Pancreas (tissue), 10 donors: ENCODE measurements around the gene FHDC1. TPM values are rescaled to one million over a fixed set of nuclear protein-coding genes. Genes with fewer than 3 reads are reported as not detected.

ENCODE experiments used
- ATAC-seq, 4 donors: fragments of 200-7000 bp; cut with Tn5 transposase; one replicate each; pipeline versions ENCODE4 v1.8.0 to v1.9.1; 2020; ENCODE audit warnings: mild to moderate bottlenecking in 4 of 4, moderate library complexity in 4 of 4
- DNase-seq, 6 donors: peaks; one replicate each; pipeline ENCODE4 v3.0.0-alpha.2; 2020
- FAIRE-seq: peaks from 2 replicates; lab custom pipeline; 2012; peaks lifted over from hg19 to GRCh38; lab: Jason Lieb, UNC
- H3K27ac ChIP-seq, 4 donors: fragments of 200-600 bp; sonication (generic); 1 replicate in 3 of 4; 2 replicates in 1 of 4; pipeline versions ENCODE4 v1.5.0 to v1.8.0; 2020
- H3K27me3 ChIP-seq, 4 donors: fragments of 200-600 bp; one replicate each; pipeline ENCODE4 v1.8.0; 2021
- H3K36me3 ChIP-seq, 3 donors: fragments of 200-600 bp; sonication (generic) in 1 of 3; one replicate each; pipeline versions ENCODE4 v1.5.0 to v1.8.0; 2020 to 2021
- H3K4me1 ChIP-seq, 3 donors: fragments of 200-600 bp; one replicate each; pipeline ENCODE4 v1.8.0; 2021
- H3K4me3 ChIP-seq, 4 donors: fragments of 200-600 bp; sonication (generic) in 2 of 4; one replicate each; pipeline versions ENCODE4 v1.5.0 to v1.8.0; 2020 to 2021
- H3K9me3 ChIP-seq, 4 donors: fragments of 200-600 bp; one replicate each; pipeline ENCODE4 v1.8.0; 2021
- CTCF ChIP-seq, 4 donors: fragments of 200-600 bp; sonication (generic) in 3 of 4; IDR thresholded peaks; one replicate each; pipeline versions ENCODE4 v1.5.0 to v1.8.0; 2021; ENCODE audit warnings: antibody characterized with exemption in 4 of 4
- WGBS, 2 donors: extraction: QIAGEN DNeasy Blood & Tissue Kit; methylation state at CpG; one replicate each; pipeline ENCODE4 v1.1.7; 2013; 5-methylcytosine and 5-hydroxymethylcytosine counted together
- intact Hi-C, 3 donors: fragments of 100-400 bp; cut with DNase I; formaldehyde crosslinking; loops; one replicate each; pipeline versions ENCODE4 v1.11.1 to v1.14.2; 2022
- polyA plus RNA-seq, 2 donors: library from polyadenylated mRNA; stranded (reverse); fragments of 200-250 nt; gene quantifications; one replicate each; pipeline ENCODE4 v1.2.3, GENCODE V29; 2013
- total RNA-seq, 6 donors: library from RNA; stranded (reverse); fragmentation: NEBNext Ultra II Directional in 4 of 6; extraction: Animal tissue kit (Norgen Biotek cat#: 25700) in 4 of 6; gene quantifications; one replicate each; pipeline versions ENCODE4 v1.2.1 to v1.2.4, GENCODE V29; 2021 to 2023
- donor health status: healthy with polysubstance abuse.
- donor health status: DM: no; HTN: no; CAD: no; lungs with moderate emphysema.
- donor health status: DM: no; HTN: no; CAD: no.
- donor health status: control.
- donor health status: control.
- donor health status: Bipolar disorder and iron deficiency.
- donor health status: DM: yes; HTN: yes; CAD: no.
- donor health status: DM: no; HTN: no; CAD: no.
- donor health status: DM: no; HTN: no; CAD: no.
- donor health status: DM: yes; HTN: yes; CAD: no.

The FHDC1 gene
- total and polyA plus RNA-seq, 8 donors, result 0.68 to 1.5 (median 1.0) TPM

GRCh38 chr4:152976212-152976761 lies 40.2 kb downstream of the FHDC1 start:
- FAIRE-seq (no peak), ATAC-seq (no peak), DNase-seq (no peak)
- WGBS, 2 donors, result 93 to 97% methylated on average over 28 of the region's 28 CpGs
- Histone ChIP-seq H3K36me3 (no peaks in the 10 kb centered on the region), H3K4me1 (no peaks in the 10 kb centered on the region), H3K4me3 (no peak overlapping the region), H3K27me3 (no peaks in the 10 kb centered on the region), H3K9me3 (no peaks in the 10 kb centered on the region), H3K27ac (no peak overlapping the region)
- no peak for TF ChIP-seq CTCF (IDR thresholded peaks at IDR 0.05)
- intact Hi-C loops, result no loop called here

GRCh38 chr4:152979731-152980330 lies 43.7 kb downstream of the FHDC1 start:
- intact Hi-C loops, result no loop called here
- Histone ChIP-seq H3K36me3 (no peaks in the 10 kb centered on the region), H3K27ac (no peak overlapping the region), H3K27me3 (no peaks in the 10 kb centered on the region), H3K9me3 (no peaks in the 10 kb centered on the region), H3K4me3 (no peak overlapping the region), H3K4me1 (no peaks in the 10 kb centered on the region)
- 82 to 90% methylated on average over 10 of the region's 10 CpGs for WGBS, 2 donors
- DNase-seq (no peak), FAIRE-seq (no peak), ATAC-seq (no peak)
- no peak for TF ChIP-seq CTCF (IDR thresholded peaks at IDR 0.05)

GRCh38 chr4:152981278-152981677 lies 45.2 kb downstream of the FHDC1 start:
- H3K4me1 ChIP-seq, result no peaks in the 10 kb centered on the region
- intact Hi-C loops, result no loop called here
- H3K27me3 ChIP-seq, result no peaks in the 10 kb centered on the region
- FAIRE-seq, result no peak
- TF ChIP-seq CTCF (IDR thresholded peaks at IDR 0.05), result no peak
- no peaks in the 10 kb centered on the region for H3K36me3 ChIP-seq
- no peak for DNase-seq
- WGBS, 2 donors, result 59 to 62% methylated on average over 5 of the region's 5 CpGs
- no peak overlapping the region for H3K27ac ChIP-seq
- H3K4me3 ChIP-seq, result no peak overlapping the region
- ATAC-seq, result no peak
- no peaks in the 10 kb centered on the region for H3K9me3 ChIP-seq

- Histone ChIP-seq H3K27me3 (no peaks in the 10 kb centered on the region), H3K4me1 (no peaks in the 10 kb centered on the region), H3K9me3 (no peaks in the 10 kb centered on the region), H3K36me3 (no peaks in the 10 kb centered on the region), H3K27ac (no peak overlapping the region), H3K4me3 (no peak overlapping the region)
- intact Hi-C loops, result no loop called here
- 77% methylated on average over 4 of the region's 4 CpGs for WGBS, 2 donors
- no peak for DNase-seq
- ATAC-seq, result no peak
- TF ChIP-seq CTCF (IDR thresholded peaks at IDR 0.05), result no peak
- FAIRE-seq, result no peak
These were observed 45.7 kb downstream of the FHDC1 start for GRCh38 chr4:152981842-152982241.

GRCh38 chr4:152983221-152983620 lies 47.1 kb downstream of the FHDC1 start:
- 57 to 66% methylated on average over 7 of the region's 7 CpGs for WGBS, 2 donors
- no peak for ATAC-seq

More at GRCh38 chr4:152983221-152983620, 47.1 kb downstream of the FHDC1 start:
- Histone ChIP-seq H3K27ac (no peak overlapping the region), H3K4me1 (no peaks in the 10 kb centered on the region), H3K27me3 (no peaks in the 10 kb centered on the region), H3K36me3 (no peaks in the 10 kb centered on the region), H3K9me3 (no peaks in the 10 kb centered on the region), H3K4me3 (no peak overlapping the region)
- intact Hi-C loops, result no loop called here
- FAIRE-seq, result no peak
- DNase-seq, result no peak
- TF ChIP-seq CTCF (IDR thresholded peaks at IDR 0.05), result no peak
